ENCODE results near the gene U2AF2.

The U2AF2 gene

GRCh38 chr19:55643003-55643886 lies 11.6 kb upstream of the U2AF2 start, which contains the start of gene ZNF581:
TSS of gene ZNF581 (plus strand) at chr19:55643649. CDS start at chr19:55644572, 923 bp downstream.
- Histone ChIP-seq H3K4me1 (peaks cover 32% of the 10 kb centered on the region), H3K27me3 (ENCODE audit: control insufficient read depth, insufficient read depth, low read length) (no peaks in the 10 kb centered on the region), H3K9ac (peak within 1 kb of the TSS; percentile 46), H3K4me3 (ENCODE audit: low read depth, low read length) (peak within 1 kb of the TSS; percentile 75), H3K4me2 (ENCODE audit: low read length) (peak within 1 kb of the TSS; percentile 79), H3K9me3 (ENCODE audit: control insufficient read depth, low read length) (no peaks in the 10 kb centered on the region), H3K27ac (peak within 1 kb of the TSS; percentile 99), H3K79me2 (peaks cover 6% of the 10 kb centered on the region), H2AFZ (peak within 1 kb of the TSS; percentile 58), H3K36me3 (ENCODE audit: control insufficient read depth, insufficient read depth, low read length) (no peaks in the 10 kb centered on the region)
- TF ChIP-seq CTCF (IDR thresholded peaks at IDR 0.05) = no peak

GRCh38 chr19:55643887-55644176 lies 11.0 kb upstream of the U2AF2 start:
- peaks cover 35% of the 10 kb centered on the region for H3K4me1 ChIP-seq
- peaks cover 6% of the 10 kb centered on the region for H3K79me2 ChIP-seq
- peak overlapping the region; percentile 19 for H3K9ac ChIP-seq
- H2AFZ ChIP-seq = no peak overlapping the region
- no peaks in the 10 kb centered on the region for H3K36me3 ChIP-seq (ENCODE audit: control insufficient read depth, insufficient read depth, low read length)
- no peaks in the 10 kb centered on the region for H3K9me3 ChIP-seq (ENCODE audit: control insufficient read depth, low read length)
- peak overlapping the region; percentile 99 for H3K27ac ChIP-seq
- H3K4me3 ChIP-seq (ENCODE audit: low read depth, low read length) = peak overlapping the region; percentile 75
- peak overlapping the region; percentile 79 for H3K4me2 ChIP-seq (ENCODE audit: low read length)
- no peak for TF ChIP-seq CTCF (IDR thresholded peaks at IDR 0.05)
- H3K27me3 ChIP-seq (ENCODE audit: control insufficient read depth, insufficient read depth, low read length) = no peaks in the 10 kb centered on the region

- Histone ChIP-seq H3K4me1 (peaks cover 31% of the 10 kb centered on the region), H3K27ac (peak overlapping the region; percentile 99), H3K4me2 (ENCODE audit: low read length) (peak overlapping the region; percentile 79), H3K4me3 (ENCODE audit: low read depth, low read length) (peak overlapping the region; percentile 75), H2AFZ (no peak overlapping the region), H3K9me3 (ENCODE audit: control insufficient read depth, low read length) (no peaks in the 10 kb centered on the region), H3K79me2 (peaks cover 2% of the 10 kb centered on the region), H3K36me3 (ENCODE audit: control insufficient read depth, insufficient read depth, low read length) (no peaks in the 10 kb centered on the region), H3K27me3 (ENCODE audit: control insufficient read depth, insufficient read depth, low read length) (no peaks in the 10 kb centered on the region), H3K9ac (peak overlapping the region; percentile 19)
- no peak for TF ChIP-seq CTCF (IDR thresholded peaks at IDR 0.05)
Observed at GRCh38 chr19:55644191-55644833, 10.5 kb upstream of the U2AF2 start.

- peak overlapping the region; percentile 44 for H3K27ac ChIP-seq
- H2AFZ ChIP-seq = no peak overlapping the region
- no peaks in the 10 kb centered on the region for H3K9me3 ChIP-seq (ENCODE audit: control insufficient read depth, low read length)
- H3K4me3 ChIP-seq (ENCODE audit: low read depth, low read length) = no peak overlapping the region
- H3K4me2 ChIP-seq (ENCODE audit: low read length) = peak overlapping the region; percentile 79
- H3K36me3 ChIP-seq (ENCODE audit: control insufficient read depth, insufficient read depth, low read length) = no peaks in the 10 kb centered on the region
- H3K9ac ChIP-seq = no peak overlapping the region
- peaks cover 2% of the 10 kb centered on the region for H3K79me2 ChIP-seq
- no peaks in the 10 kb centered on the region for H3K27me3 ChIP-seq (ENCODE audit: control insufficient read depth, insufficient read depth, low read length)
- peaks cover 24% of the 10 kb centered on the region for H3K4me1 ChIP-seq
- TF ChIP-seq CTCF (IDR thresholded peaks at IDR 0.05) = no peak
Observed at GRCh38 chr19:55644842-55645511, 9.9 kb upstream of the U2AF2 start.
